Muscle layer of colon (tissue), 2 donors: ENCODE measurements around the gene INSRR.

Experiments
- H3K27ac ChIP-seq: one replicate; pipeline ENCODE4 v1.7.0; 2013; ENCODE audit warnings: low read depth, mild to moderate bottlenecking, low read length, moderate library complexity
- H3K27me3 ChIP-seq, 2 donors: one replicate each; pipeline ENCODE4 v1.7.0; 2013; ENCODE audit warnings: low read length in 2 of 2, mild to moderate bottlenecking in 2 of 2; ENCODE audit not compliant: insufficient read depth in 2 of 2, control insufficient read depth in 1 of 2
- H3K36me3 ChIP-seq: one replicate; pipeline ENCODE4 v1.7.0; 2013; ENCODE audit warnings: mild to moderate bottlenecking, low read length; ENCODE audit not compliant: insufficient read depth
- H3K4me1 ChIP-seq: one replicate; pipeline ENCODE4 v1.7.0; 2013; ENCODE audit warnings: mild to moderate bottlenecking, low read length; ENCODE audit not compliant: insufficient read depth
- H3K4me3 ChIP-seq, 2 donors: one replicate each; pipeline ENCODE4 v1.7.0; 2013; ENCODE audit warnings: low read length in 2 of 2, low read depth in 1 of 2, mild to moderate bottlenecking in 1 of 2, moderate library complexity in 1 of 2
- H3K9ac ChIP-seq: one replicate; pipeline ENCODE4 v1.7.0; 2013; ENCODE audit warnings: low read length
- H3K9me3 ChIP-seq: one replicate; pipeline ENCODE4 v1.7.0; 2013; ENCODE audit warnings: mild to moderate bottlenecking, low read length
- donor health status: abdominal sarcoma.
- donor health status: Adenocarcinoma of cecum.

Gene INSRR

GRCh38 chr1:156881101-156881500 is 22.2 kb upstream of the INSRR start:
- H3K4me1 ChIP-seq, result no peaks in the 10 kb centered on the region
- no peaks in the 10 kb centered on the region for H3K9me3 ChIP-seq
- no peaks in the 10 kb centered on the region for H3K36me3 ChIP-seq
- H3K27ac ChIP-seq, result no peak overlapping the region
- no peak overlapping the region for H3K4me3 ChIP-seq
- H3K27me3 ChIP-seq, result peaks cover 0 to 13% of the 10 kb centered on the region in 2 donors
- no peak overlapping the region for H3K9ac ChIP-seq

GRCh38 chr1:156880473-156880872 is 21.6 kb upstream of the INSRR start:
- H3K4me1 ChIP-seq, result no peaks in the 10 kb centered on the region
- no peak overlapping the region for H3K27ac ChIP-seq
- H3K4me3 ChIP-seq, result no peak overlapping the region
- peaks cover 0 to 13% of the 10 kb centered on the region in 2 donors for H3K27me3 ChIP-seq
- no peaks in the 10 kb centered on the region for H3K36me3 ChIP-seq
- H3K9me3 ChIP-seq, result no peaks in the 10 kb centered on the region
- H3K9ac ChIP-seq, result no peak overlapping the region

- Histone ChIP-seq H3K27ac (no peak overlapping the region), H3K4me3 (no peak overlapping the region), H3K27me3 (peaks cover 0 to 13% of the 10 kb centered on the region in 2 donors), H3K36me3 (no peaks in the 10 kb centered on the region), H3K9ac (no peak overlapping the region), H3K9me3 (no peaks in the 10 kb centered on the region), H3K4me1 (no peaks in the 10 kb centered on the region)
Observed at GRCh38 chr1:156879876-156880275, 21.0 kb upstream of the INSRR start.

- Histone ChIP-seq H3K27me3 (peaks cover 0 to under 1% of the 10 kb centered on the region in 2 donors), H3K36me3 (no peaks in the 10 kb centered on the region), H3K27ac (no peak overlapping the region), H3K4me3 (no peak overlapping the region), H3K4me1 (no peaks in the 10 kb centered on the region), H3K9me3 (no peaks in the 10 kb centered on the region), H3K9ac (no peak overlapping the region)
Observed at GRCh38 chr1:156877433-156878170, 18.7 kb upstream of the INSRR start.

GRCh38 chr1:156876281-156876680 is 17.4 kb upstream of the INSRR start:
- Histone ChIP-seq H3K27ac (no peak overlapping the region), H3K4me3 (no peak overlapping the region), H3K9ac (no peak overlapping the region), H3K9me3 (no peaks in the 10 kb centered on the region), H3K4me1 (no peaks in the 10 kb centered on the region), H3K27me3 (no peaks in the 10 kb centered on the region), H3K36me3 (no peaks in the 10 kb centered on the region)

- no peak overlapping the region for H3K4me3 ChIP-seq
- no peaks in the 10 kb centered on the region for H3K4me1 ChIP-seq
- H3K27ac ChIP-seq, result no peak overlapping the region
- H3K9ac ChIP-seq, result no peak overlapping the region
- no peaks in the 10 kb centered on the region for H3K36me3 ChIP-seq
- no peaks in the 10 kb centered on the region for H3K27me3 ChIP-seq
- H3K9me3 ChIP-seq, result no peaks in the 10 kb centered on the region
Observed at GRCh38 chr1:156875341-156875615, 16.4 kb upstream of the INSRR start.

- Histone ChIP-seq H3K9me3 (no peaks in the 10 kb centered on the region), H3K36me3 (no peaks in the 10 kb centered on the region), H3K4me1 (no peaks in the 10 kb centered on the region), H3K27me3 (no peaks in the 10 kb centered on the region), H3K27ac (no peak overlapping the region), H3K9ac (no peak overlapping the region), H3K4me3 (no peak overlapping the region)
Observed at GRCh38 chr1:156874572-156875340, 15.8 kb upstream of the INSRR start.

GRCh38 chr1:156874142-156874541 is 15.2 kb upstream of the INSRR start:
- no peak overlapping the region for H3K4me3 ChIP-seq
- no peak overlapping the region for H3K27ac ChIP-seq
- H3K9ac ChIP-seq, result no peak overlapping the region
- no peaks in the 10 kb centered on the region for H3K4me1 ChIP-seq
- H3K36me3 ChIP-seq, result no peaks in the 10 kb centered on the region
- H3K27me3 ChIP-seq, result no peaks in the 10 kb centered on the region
- H3K9me3 ChIP-seq, result no peaks in the 10 kb centered on the region

GRCh38 chr1:156873659-156874058 is 14.7 kb upstream of the INSRR start:
- H3K36me3 ChIP-seq, result no peaks in the 10 kb centered on the region
- H3K9ac ChIP-seq, result no peak overlapping the region
- H3K4me1 ChIP-seq, result no peaks in the 10 kb centered on the region
- no peaks in the 10 kb centered on the region for H3K9me3 ChIP-seq
- H3K4me3 ChIP-seq, result no peak overlapping the region
- no peak overlapping the region for H3K27ac ChIP-seq
- no peaks in the 10 kb centered on the region for H3K27me3 ChIP-seq

GRCh38 chr1:156869455-156869854 is 10.5 kb upstream of the INSRR start:
- Histone ChIP-seq H3K27me3 (peaks cover 0 to 18% of the 10 kb centered on the region in 2 donors), H3K9me3 (no peaks in the 10 kb centered on the region), H3K4me3 (no peak overlapping the region), H3K4me1 (no peaks in the 10 kb centered on the region), H3K27ac (no peak overlapping the region), H3K36me3 (no peaks in the 10 kb centered on the region), H3K9ac (no peak overlapping the region)

GRCh38 chr1:156868341-156868740 is 9.4 kb upstream of the INSRR start:
- H3K36me3 ChIP-seq, result no peaks in the 10 kb centered on the region
- no peaks in the 10 kb centered on the region for H3K9me3 ChIP-seq
- no peak overlapping the region for H3K27ac ChIP-seq
- peaks cover 4 to 29% of the 10 kb centered on the region in 2 donors for H3K27me3 ChIP-seq
- H3K4me1 ChIP-seq, result no peaks in the 10 kb centered on the region
- H3K4me3 ChIP-seq, result no peak overlapping the region
- H3K9ac ChIP-seq, result no peak overlapping the region
